Erythroblast (primary cell): ENCODE results near the gene LARP1.

Experiments
- GATA1 ChIP-seq: IDR thresholded peaks from 2 replicates; pipeline ENCODE4 v1.6.1; 2011; ENCODE audit warnings: low read depth, mild to moderate bottlenecking, control low read depth, low read length, moderate library complexity
- POLR2A ChIP-seq: IDR thresholded peaks from 2 replicates; pipeline ENCODE4 v1.6.1; 2011; ENCODE audit warnings: mild to moderate bottlenecking, low read length

- no peak for TF ChIP-seq POLR2A
- TF ChIP-seq GATA1, result no peak
These were observed 59.8 kb downstream of the LARP1 start for GRCh38 chr5:154815025-154815424.
